Measurements from ENCODE around the gene NAAA. TPM values are rescaled to one million over a fixed set of nuclear protein-coding genes. Genes with fewer than 3 reads are reported as not detected.
A peak's percentile ranks its signal among the peaks of the same experiment; 100 is the strongest.
"Not testable (repeated sequence)": the region's sequence is repeated elsewhere in the genome, so short reads cannot be mapped to it uniquely, and the experiment has no call there.

Gene NAAA
- total and polyA plus RNA-seq, 2 donors (not counting 1 experiment from before 2014, with no cell fraction given), result 32.4 to 50.7 TPM

DNA sequence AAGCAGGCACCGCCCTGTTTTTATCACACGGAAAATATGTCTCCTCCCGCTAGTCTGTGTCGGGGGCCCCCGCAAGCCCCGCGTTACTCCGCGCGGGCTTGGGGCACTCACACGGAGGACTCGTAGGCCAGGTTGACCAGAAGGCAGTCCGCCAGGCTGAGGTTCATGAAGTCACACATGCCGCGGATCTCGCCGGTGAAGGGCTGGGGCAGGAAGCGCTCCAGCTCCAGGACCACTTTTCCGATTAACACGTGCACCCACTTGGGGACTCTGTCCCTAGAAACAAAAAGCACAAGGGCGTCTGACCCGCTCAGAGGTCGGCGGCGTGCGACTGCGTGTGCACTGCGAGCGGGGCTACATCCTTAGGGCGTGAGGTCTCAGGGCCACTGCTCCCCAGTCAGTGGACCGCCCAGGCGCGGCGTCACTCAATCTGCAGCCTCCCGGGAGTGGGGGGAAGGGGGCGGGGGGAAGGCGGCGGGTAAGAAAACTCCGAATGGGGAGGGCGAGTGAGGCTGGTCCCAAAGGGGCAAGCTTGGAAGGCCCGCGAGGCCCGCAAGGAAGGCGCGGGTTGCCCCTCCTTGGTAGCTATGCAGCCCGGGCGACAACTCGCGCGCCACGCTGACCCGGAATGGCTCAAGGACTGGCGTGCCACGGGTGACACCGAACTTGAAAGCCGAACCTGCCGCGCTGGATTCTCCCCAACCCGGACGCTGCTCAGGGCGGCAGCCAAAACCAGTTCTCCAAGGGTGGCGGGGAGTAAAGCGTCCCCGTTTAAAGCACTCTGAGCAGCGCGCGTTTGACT is 722 bp downstream of the NAAA start:
- Histone ChIP-seq H3K79me2 (ENCODE audit: control insufficient read depth, insufficient read depth, low read length) (no peaks in the 10 kb centered on the region), H3K9ac (ENCODE audit: insufficient read depth, low read length) (peak overlapping the region; percentile 66), H3K27ac (ENCODE audit: insufficient read depth, low read length) (peak overlapping the region; percentile 70), H3K4me3 (replicated peaks in 1 of 4; ENCODE audit: control extremely low read depth in 1 of 4, insufficient read depth in 1 of 4, low read depth in 3 of 4, low read length in 4 of 4) (peak overlapping the region; percentile 59 to 95 (median 76)), H3K4me1 (ENCODE audit: control insufficient read depth, extremely low read depth, insufficient read depth, low read length) (no peaks in the 10 kb centered on the region), H3K4me2 (ENCODE audit: extremely low read depth, insufficient read depth, low read length) (peak overlapping the region; percentile 93), H3K9me3 (ENCODE audit: control insufficient read depth, insufficient read depth, low read depth, low read length) (no peaks in the 10 kb centered on the region), H3K36me3 (ENCODE audit: control insufficient read depth, insufficient read depth, low read length) (no peaks in the 10 kb centered on the region), H4K20me1 (ENCODE audit: control insufficient read depth, extremely low read depth, insufficient read depth, low read length) (no peaks in the 10 kb centered on the region), H2AFZ (ENCODE audit: low read length) (peak overlapping the region; percentile 95), H3K27me3 (ENCODE audit: control insufficient read depth, insufficient read depth, low read length) (no peaks in the 10 kb centered on the region)
- TF ChIP-seq, protein P1, sequence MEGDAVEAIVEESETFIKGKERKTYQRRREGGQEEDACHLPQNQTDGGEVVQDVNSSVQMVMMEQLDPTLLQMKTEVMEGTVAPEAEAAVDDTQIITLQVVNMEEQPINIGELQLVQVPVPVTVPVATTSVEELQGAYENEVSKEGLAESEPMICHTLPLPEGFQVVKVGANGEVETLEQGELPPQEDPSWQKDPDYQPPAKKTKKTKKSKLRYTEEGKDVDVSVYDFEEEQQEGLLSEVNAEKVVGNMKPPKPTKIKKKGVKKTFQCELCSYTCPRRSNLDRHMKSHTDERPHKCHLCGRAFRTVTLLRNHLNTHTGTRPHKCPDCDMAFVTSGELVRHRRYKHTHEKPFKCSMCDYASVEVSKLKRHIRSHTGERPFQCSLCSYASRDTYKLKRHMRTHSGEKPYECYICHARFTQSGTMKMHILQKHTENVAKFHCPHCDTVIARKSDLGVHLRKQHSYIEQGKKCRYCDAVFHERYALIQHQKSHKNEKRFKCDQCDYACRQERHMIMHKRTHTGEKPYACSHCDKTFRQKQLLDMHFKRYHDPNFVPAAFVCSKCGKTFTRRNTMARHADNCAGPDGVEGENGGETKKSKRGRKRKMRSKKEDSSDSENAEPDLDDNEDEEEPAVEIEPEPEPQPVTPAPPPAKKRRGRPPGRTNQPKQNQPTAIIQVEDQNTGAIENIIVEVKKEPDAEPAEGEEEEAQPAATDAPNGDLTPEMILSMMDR (conservative IDR thresholded peaks at IDR 0.05 in 1 of 2, IDR thresholded peaks at IDR 0.05 in 1 of 2; ENCODE audit: low read depth in 1 of 2, low read length in 2 of 2), result no peak
- no peak for TF ChIP-seq EZH2 (IDR thresholded peaks at IDR 0.05; ENCODE audit: low read length, missing control alignments)
- DNase-seq (ENCODE audit: low read depth in 2 of 2), result peak; percentile 47 to 60

DNA sequence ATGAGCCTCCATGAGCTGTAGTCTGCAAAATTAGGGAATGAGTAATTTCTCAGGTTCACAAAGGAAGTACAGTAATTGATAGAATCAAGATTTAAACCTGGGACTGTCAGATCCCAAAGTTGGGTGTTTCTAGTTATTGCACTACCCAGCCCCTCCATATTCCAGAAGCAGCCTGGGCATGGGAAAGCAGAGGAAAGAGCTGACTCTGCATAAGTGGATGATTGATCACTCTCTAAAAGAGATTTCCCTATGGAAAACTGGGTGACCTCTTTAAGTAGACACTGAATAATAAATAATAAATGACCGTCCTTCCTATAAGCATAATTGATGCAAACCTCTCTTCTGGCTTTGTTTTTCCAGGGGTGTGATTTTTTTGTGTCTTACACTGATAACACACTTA is 5.2 kb downstream of the NAAA start:
- Histone ChIP-seq H3K27ac (ENCODE audit: insufficient read depth, low read length) (no peak overlapping the region), H3K4me2 (ENCODE audit: extremely low read depth, insufficient read depth, low read length) (no peak overlapping the region), H3K36me3 (ENCODE audit: control insufficient read depth, insufficient read depth, low read length) (peaks cover 2% of the 10 kb centered on the region), H3K9ac (ENCODE audit: insufficient read depth, low read length) (no peak overlapping the region), H3K4me3 (replicated peaks in 1 of 4; ENCODE audit: control extremely low read depth in 1 of 4, insufficient read depth in 1 of 4, low read depth in 3 of 4, low read length in 4 of 4) (no peak overlapping the region), H3K27me3 (ENCODE audit: control insufficient read depth, insufficient read depth, low read length) (no peaks in the 10 kb centered on the region), H3K4me1 (ENCODE audit: control insufficient read depth, extremely low read depth, insufficient read depth, low read length) (no peaks in the 10 kb centered on the region), H3K9me3 (ENCODE audit: control insufficient read depth, insufficient read depth, low read depth, low read length) (no peaks in the 10 kb centered on the region), H4K20me1 (ENCODE audit: control insufficient read depth, extremely low read depth, insufficient read depth, low read length) (no peaks in the 10 kb centered on the region), H2AFZ (ENCODE audit: low read length) (no peak overlapping the region), H3K79me2 (ENCODE audit: control insufficient read depth, insufficient read depth, low read length) (no peaks in the 10 kb centered on the region)
- DNase-seq (ENCODE audit: low read depth in 2 of 2), result no peak
- TF ChIP-seq, protein P1 (conservative IDR thresholded peaks at IDR 0.05 in 1 of 2, IDR thresholded peaks at IDR 0.05 in 1 of 2; ENCODE audit: low read depth in 1 of 2, low read length in 2 of 2), result no peak
- TF ChIP-seq EZH2 (IDR thresholded peaks at IDR 0.05; ENCODE audit: low read length, missing control alignments), result no peak

DNA sequence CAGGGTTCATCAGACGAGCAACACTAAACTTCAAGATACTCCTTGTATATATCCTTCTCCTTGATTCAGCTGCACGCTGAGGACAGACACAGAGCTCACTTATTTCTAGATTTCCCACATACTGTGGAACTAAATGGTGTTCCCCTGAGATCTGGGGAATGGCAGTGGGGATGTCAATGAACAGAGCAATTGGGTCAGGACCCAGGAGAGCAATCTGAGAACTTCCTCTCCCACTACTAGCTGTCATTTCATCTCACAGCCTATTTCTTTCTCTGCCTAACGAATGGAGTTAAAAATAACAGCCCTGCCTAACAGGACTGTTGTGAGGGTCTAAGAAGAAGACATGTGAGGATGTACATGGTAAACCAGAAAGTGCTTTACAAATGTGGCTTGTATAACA is 10.7 kb downstream of the NAAA start:
- TF ChIP-seq EZH2 (IDR thresholded peaks at IDR 0.05; ENCODE audit: low read length, missing control alignments), result no peak
- TF ChIP-seq, protein P1 (conservative IDR thresholded peaks at IDR 0.05 in 1 of 2, IDR thresholded peaks at IDR 0.05 in 1 of 2; ENCODE audit: low read depth in 1 of 2, low read length in 2 of 2), result no peak
- no peak overlapping the region for H3K4me3 ChIP-seq (replicated peaks in 1 of 4; ENCODE audit: control extremely low read depth in 1 of 4, insufficient read depth in 1 of 4, low read depth in 3 of 4, low read length in 4 of 4)
- no peak overlapping the region for H3K4me2 ChIP-seq (ENCODE audit: extremely low read depth, insufficient read depth, low read length)
- H3K79me2 ChIP-seq (ENCODE audit: control insufficient read depth, insufficient read depth, low read length), result no peaks in the 10 kb centered on the region
- no peaks in the 10 kb centered on the region for H3K27me3 ChIP-seq (ENCODE audit: control insufficient read depth, insufficient read depth, low read length)
- no peak overlapping the region for H3K9ac ChIP-seq (ENCODE audit: insufficient read depth, low read length)
- no peak overlapping the region for H3K27ac ChIP-seq (ENCODE audit: insufficient read depth, low read length)
- no peaks in the 10 kb centered on the region for H3K9me3 ChIP-seq (ENCODE audit: control insufficient read depth, insufficient read depth, low read depth, low read length)
- no peaks in the 10 kb centered on the region for H3K4me1 ChIP-seq (ENCODE audit: control insufficient read depth, extremely low read depth, insufficient read depth, low read length)
- H2AFZ ChIP-seq (ENCODE audit: low read length), result no peak overlapping the region
- DNase-seq (ENCODE audit: low read depth in 2 of 2), result no peak
- peaks cover 2% of the 10 kb centered on the region for H3K36me3 ChIP-seq (ENCODE audit: control insufficient read depth, insufficient read depth, low read length)
- H4K20me1 ChIP-seq (ENCODE audit: control insufficient read depth, extremely low read depth, insufficient read depth, low read length), result no peaks in the 10 kb centered on the region

DNA sequence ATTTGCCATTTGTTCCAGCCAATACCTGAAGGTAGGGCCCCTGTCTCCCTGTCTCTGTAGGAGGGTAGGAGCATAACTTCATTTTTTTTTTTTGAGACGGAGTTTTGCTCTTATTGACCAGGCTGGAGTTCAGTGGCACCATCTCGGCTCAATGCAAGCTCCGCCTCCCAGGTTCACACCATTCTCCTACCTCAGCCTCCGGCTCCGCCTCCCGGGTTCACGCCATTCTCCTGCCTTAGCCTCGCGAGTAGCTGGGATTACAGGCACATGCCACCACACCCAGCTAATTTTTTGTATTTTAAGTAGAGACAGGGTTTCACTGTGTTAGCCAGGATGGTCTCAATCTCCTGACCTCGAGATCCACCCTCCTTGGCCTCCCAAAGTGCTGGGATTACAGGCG is 15.9 kb downstream of the NAAA start:
- H3K4me2 ChIP-seq (ENCODE audit: extremely low read depth, insufficient read depth, low read length); H3K9me3 ChIP-seq (ENCODE audit: control insufficient read depth, insufficient read depth, low read depth, low read length); H3K9ac ChIP-seq (ENCODE audit: insufficient read depth, low read length); H3K27me3 ChIP-seq (ENCODE audit: control insufficient read depth, insufficient read depth, low read length); H3K4me3 ChIP-seq (replicated peaks in 1 of 4; ENCODE audit: control extremely low read depth in 1 of 4, insufficient read depth in 1 of 4, low read depth in 3 of 4, low read length in 4 of 4); H3K36me3 ChIP-seq (ENCODE audit: control insufficient read depth, insufficient read depth, low read length); DNase-seq (ENCODE audit: low read depth in 2 of 2); H4K20me1 ChIP-seq (ENCODE audit: control insufficient read depth, extremely low read depth, insufficient read depth, low read length); H3K79me2 ChIP-seq (ENCODE audit: control insufficient read depth, insufficient read depth, low read length); H3K27ac ChIP-seq (ENCODE audit: insufficient read depth, low read length); H3K4me1 ChIP-seq (ENCODE audit: control insufficient read depth, extremely low read depth, insufficient read depth, low read length); H2AFZ ChIP-seq (ENCODE audit: low read length): not testable (repeated sequence)

All from fibroblast of lung (primary cell).